ENCODE results near the gene SULT4A1.

The SULT4A1 gene

GRCh38 chr22:43895986-43896645 lies 33.8 kb upstream of the SULT4A1 start:
- H3K9me2 ChIP-seq (ENCODE audit: low read depth, low read length) = no peaks in the 10 kb centered on the region
- H3K4me3 ChIP-seq (ENCODE audit: low read depth, low read length, poor library complexity, severe bottlenecking) = no peak overlapping the region
- H3K4me2 ChIP-seq (ENCODE audit: low read length) = no peak overlapping the region
- no peak for TF ChIP-seq EZH2 (IDR thresholded peaks at IDR 0.05; ENCODE audit: borderline replicate concordance, low read length)
- TF ChIP-seq, protein P1, sequence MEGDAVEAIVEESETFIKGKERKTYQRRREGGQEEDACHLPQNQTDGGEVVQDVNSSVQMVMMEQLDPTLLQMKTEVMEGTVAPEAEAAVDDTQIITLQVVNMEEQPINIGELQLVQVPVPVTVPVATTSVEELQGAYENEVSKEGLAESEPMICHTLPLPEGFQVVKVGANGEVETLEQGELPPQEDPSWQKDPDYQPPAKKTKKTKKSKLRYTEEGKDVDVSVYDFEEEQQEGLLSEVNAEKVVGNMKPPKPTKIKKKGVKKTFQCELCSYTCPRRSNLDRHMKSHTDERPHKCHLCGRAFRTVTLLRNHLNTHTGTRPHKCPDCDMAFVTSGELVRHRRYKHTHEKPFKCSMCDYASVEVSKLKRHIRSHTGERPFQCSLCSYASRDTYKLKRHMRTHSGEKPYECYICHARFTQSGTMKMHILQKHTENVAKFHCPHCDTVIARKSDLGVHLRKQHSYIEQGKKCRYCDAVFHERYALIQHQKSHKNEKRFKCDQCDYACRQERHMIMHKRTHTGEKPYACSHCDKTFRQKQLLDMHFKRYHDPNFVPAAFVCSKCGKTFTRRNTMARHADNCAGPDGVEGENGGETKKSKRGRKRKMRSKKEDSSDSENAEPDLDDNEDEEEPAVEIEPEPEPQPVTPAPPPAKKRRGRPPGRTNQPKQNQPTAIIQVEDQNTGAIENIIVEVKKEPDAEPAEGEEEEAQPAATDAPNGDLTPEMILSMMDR (IDR thresholded peaks at IDR 0.05; ENCODE audit: low read length) = no peak
- H3K27me3 ChIP-seq (ENCODE audit: insufficient read depth, low read length) = peaks cover 7% of the 10 kb centered on the region; the same call in 1 of the 2 replicates
- H3K79me2 ChIP-seq (ENCODE audit: insufficient read depth, low read length) = no peaks in the 10 kb centered on the region
- no peak overlapping the region for H3K27ac ChIP-seq (ENCODE audit: low read depth, low read length, poor library complexity, severe bottlenecking)
- H3K36me3 ChIP-seq (ENCODE audit: insufficient read depth, low read length) = no peaks in the 10 kb centered on the region
- no peaks in the 10 kb centered on the region for H3K9me3 ChIP-seq (ENCODE audit: low read length)
- H3K4me1 ChIP-seq (ENCODE audit: insufficient read depth, low read length, severe bottlenecking) = no peaks in the 10 kb centered on the region
- no peak overlapping the region for H3K9ac ChIP-seq (ENCODE audit: low read length)
- no peaks in the 10 kb centered on the region for H3F3A ChIP-seq (ENCODE audit: insufficient read depth, low read length)
- no peak overlapping the region for H2AFZ ChIP-seq (ENCODE audit: low read length)
- no peaks in the 10 kb centered on the region for H4K20me1 ChIP-seq (ENCODE audit: insufficient read depth, low read length)

DNA sequence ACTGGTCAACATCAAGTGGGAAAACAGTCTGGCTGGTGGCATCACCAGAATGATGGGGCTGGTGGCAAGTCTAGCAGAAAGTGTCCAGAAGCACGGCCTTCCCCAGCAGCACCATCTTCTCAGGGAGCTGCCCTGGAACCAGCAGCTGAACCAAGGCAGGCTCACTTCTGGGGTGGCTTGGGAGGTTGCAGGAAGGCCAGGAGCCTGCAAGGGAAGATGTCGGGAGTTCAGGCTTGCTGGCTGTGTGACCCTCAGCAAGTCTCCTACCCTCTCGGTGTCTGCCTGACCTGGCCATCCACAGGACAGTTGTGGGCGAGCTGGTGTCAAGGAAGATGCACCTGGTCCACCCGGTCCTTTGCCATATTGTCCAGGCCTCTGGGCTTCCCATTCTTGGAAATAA lies 31.8 kb upstream of the SULT4A1 start:
- TF ChIP-seq, protein P1 (IDR thresholded peaks at IDR 0.05; ENCODE audit: low read length) = no peak
- no peak for TF ChIP-seq EZH2 (IDR thresholded peaks at IDR 0.05; ENCODE audit: borderline replicate concordance, low read length)
- H3K79me2 ChIP-seq (ENCODE audit: insufficient read depth, low read length) = no peaks in the 10 kb centered on the region
- no peaks in the 10 kb centered on the region for H3F3A ChIP-seq (ENCODE audit: insufficient read depth, low read length)
- no peak overlapping the region for H3K27ac ChIP-seq (ENCODE audit: low read depth, low read length, poor library complexity, severe bottlenecking)
- H3K9me3 ChIP-seq (ENCODE audit: low read length) = no peaks in the 10 kb centered on the region
- no peak overlapping the region for H3K4me2 ChIP-seq (ENCODE audit: low read length)
- H2AFZ ChIP-seq (ENCODE audit: low read length) = no peak overlapping the region
- no peaks in the 10 kb centered on the region for H3K9me2 ChIP-seq (ENCODE audit: low read depth, low read length)
- H3K27me3 ChIP-seq (ENCODE audit: insufficient read depth, low read length) = peaks cover 11% of the 10 kb centered on the region; the same call in 1 of the 2 replicates
- no peaks in the 10 kb centered on the region for H3K36me3 ChIP-seq (ENCODE audit: insufficient read depth, low read length)
- H3K4me3 ChIP-seq (ENCODE audit: low read depth, low read length, poor library complexity, severe bottlenecking) = no peak overlapping the region
- H3K9ac ChIP-seq (ENCODE audit: low read length) = no peak overlapping the region
- no peaks in the 10 kb centered on the region for H3K4me1 ChIP-seq (ENCODE audit: insufficient read depth, low read length, severe bottlenecking)
- H4K20me1 ChIP-seq (ENCODE audit: insufficient read depth, low read length) = no peaks in the 10 kb centered on the region

- Histone ChIP-seq H3K4me2 (ENCODE audit: low read length) (no peak overlapping the region), H4K20me1 (ENCODE audit: insufficient read depth, low read length) (no peaks in the 10 kb centered on the region), H3K36me3 (ENCODE audit: insufficient read depth, low read length) (no peaks in the 10 kb centered on the region), H3K27me3 (ENCODE audit: insufficient read depth, low read length) (peaks cover 11% of the 10 kb centered on the region; the same call in 1 of the 2 replicates), H3K4me3 (ENCODE audit: low read depth, low read length, poor library complexity, severe bottlenecking) (no peak overlapping the region), H3K4me1 (ENCODE audit: insufficient read depth, low read length, severe bottlenecking) (no peaks in the 10 kb centered on the region), H3K79me2 (ENCODE audit: insufficient read depth, low read length) (no peaks in the 10 kb centered on the region), H3K27ac (ENCODE audit: low read depth, low read length, poor library complexity, severe bottlenecking) (no peak overlapping the region), H3K9me3 (ENCODE audit: low read length) (no peaks in the 10 kb centered on the region), H3K9me2 (ENCODE audit: low read depth, low read length) (no peaks in the 10 kb centered on the region), H2AFZ (ENCODE audit: low read length) (no peak overlapping the region), H3F3A (ENCODE audit: insufficient read depth, low read length) (no peaks in the 10 kb centered on the region), H3K9ac (ENCODE audit: low read length) (no peak overlapping the region)
- no peak for TF ChIP-seq EZH2 (IDR thresholded peaks at IDR 0.05; ENCODE audit: borderline replicate concordance, low read length)
- TF ChIP-seq, protein P1 (IDR thresholded peaks at IDR 0.05; ENCODE audit: low read length) = no peak
These were observed 31.0 kb upstream of the SULT4A1 start for GRCh38 chr22:43893266-43893665.
